HCT116 (cell line): ENCODE data around the gene SPSB2.
"Not testable (repeated sequence)": the region's sequence is repeated elsewhere in the genome, so short reads cannot be mapped to it uniquely, and the experiment has no call there.

Experiments
- CTCF ChIP-seq, 3 experiments: fragments of 200-600 bp in 1 of 3; sonication (generic) in 1 of 3; IDR thresholded peaks in 2 of 3; conservative IDR thresholded peaks in 1 of 3; 2 replicates each; pipeline ENCODE4 v1.5.1; 2012 to 2017; ENCODE audit warnings: low read depth in 2 of 3, low read length in 2 of 3, antibody characterized with exemption in 1 of 3, borderline replicate concordance in 1 of 3, control low read depth in 1 of 3, mild to moderate bottlenecking in 1 of 3, mixed read lengths in 1 of 3, mixed run types in 1 of 3, moderate library complexity in 1 of 3; ENCODE audit not compliant: insufficient read depth in 1 of 3
- POLR2A ChIP-seq: IDR thresholded peaks from 2 replicates; pipeline ENCODE4 v1.7.0; 2011; ENCODE audit warnings: borderline replicate concordance; ENCODE audit not compliant: insufficient read depth, insufficient read length; ENCODE audit errors: extremely low read depth
- POLR2AphosphoS5 ChIP-seq: IDR thresholded peaks from 2 replicates; pipeline ENCODE4 v1.6.1; 2011; ENCODE audit warnings: mild to moderate bottlenecking, low read depth, low read length, moderate library complexity

- TF ChIP-seq POLR2A; CTCF (IDR thresholded peaks at IDR 0.05 in 2 of 3, conservative IDR thresholded peaks at IDR 0.05 in 1 of 3; ENCODE audit: borderline replicate concordance in 1 of 3, insufficient read depth in 1 of 3, low read depth in 2 of 3, low read length in 2 of 3); POLR2AphosphoS5: not testable (repeated sequence)
Measured at GRCh38 chr12:6889775-6890573, 16.9 kb upstream of the SPSB2 start.
